ENCODE data around the gene ARHGEF12. TPM values are rescaled to one million over a fixed set of nuclear protein-coding genes. Genes with fewer than 3 reads are reported as not detected.
"Not testable (repeated sequence)": the region's sequence is repeated elsewhere in the genome, so short reads cannot be mapped to it uniquely, and the experiment has no call there.

ARHGEF12 gene
- polyA plus RNA-seq, 2 of the 4 experiments (the other 2 are of a cell fraction), result 16.7 to 27.2 TPM

DNA sequence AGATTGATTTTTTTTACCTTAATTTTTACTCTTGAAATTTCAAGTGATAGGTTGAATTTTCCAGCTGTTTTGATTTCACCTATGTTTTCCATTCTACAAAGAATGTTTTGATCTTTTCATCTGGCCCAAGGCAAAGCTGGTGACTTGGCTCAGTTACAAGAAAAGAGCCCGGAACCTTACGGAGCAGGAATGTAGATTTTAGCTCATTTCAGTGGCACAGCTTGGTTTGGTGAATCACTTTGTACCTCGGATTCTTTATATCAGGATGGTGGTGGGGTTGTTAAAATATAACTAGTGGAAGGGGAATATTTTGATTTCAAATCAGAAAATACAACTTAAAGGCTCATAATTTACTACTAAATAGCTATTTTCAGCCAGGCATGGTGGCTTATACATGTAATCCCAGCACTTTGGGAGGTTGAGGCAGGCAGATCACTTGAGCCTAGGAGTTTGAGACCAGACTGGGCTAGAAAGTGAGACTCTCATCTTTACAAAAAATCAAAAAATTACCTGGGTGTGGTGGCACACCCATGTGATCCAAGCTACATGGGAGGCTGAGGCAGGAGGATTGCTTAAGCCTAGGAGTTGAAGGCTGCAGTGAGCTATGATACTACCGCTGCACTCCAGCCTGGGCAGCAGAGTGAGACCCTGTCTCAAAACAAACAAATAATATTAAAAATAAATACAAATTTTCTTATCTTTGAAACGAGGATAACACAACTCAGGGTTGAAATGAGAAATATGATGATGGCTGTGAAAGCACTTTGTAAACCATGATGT lies 166.0 kb downstream of the ARHGEF12 start:
- ATAC-seq (no peak), DNase-seq (ENCODE audit: low read depth in 1 of 2, low spot score in 1 of 2) (no peak), FAIRE-seq (no peak)
- TF ChIP-seq FOXS1 (CRISPR knock-in tag; IDR thresholded peaks at IDR 0.05) (no peak), NR3C1 (IDR thresholded peaks at IDR 0.05) (no peak), RAD21 (conservative IDR thresholded peaks at IDR 0.05 in 1 of 2, IDR thresholded peaks at IDR 0.05 in 1 of 2) (no peak), RNF2 (IDR thresholded peaks at IDR 0.05; ENCODE audit: borderline replicate concordance, low read depth) (no peak), CBX2 (IDR thresholded peaks at IDR 0.05; ENCODE audit: borderline replicate concordance, low read depth) (no peak), EP300 (IDR thresholded peaks at IDR 0.05) (no peak), NPAS2 (CRISPR knock-in tag; IDR thresholded peaks at IDR 0.05; ENCODE audit: borderline replicate concordance) (no peak), KDM5A (IDR thresholded peaks at IDR 0.05) (no peak), JUNB (IDR thresholded peaks at IDR 0.05) (no peak), RFX5 (IDR thresholded peaks at IDR 0.05) (no peak), HOXB5 (CRISPR knock-in tag; IDR thresholded peaks at IDR 0.05) (no peak), SMC3 (IDR thresholded peaks at IDR 0.05) (no peak), HOXB13 (CRISPR knock-in tag; IDR thresholded peaks at IDR 0.05; ENCODE audit: low read depth) (no peak)
- TF ChIP-seq, protein P1, sequence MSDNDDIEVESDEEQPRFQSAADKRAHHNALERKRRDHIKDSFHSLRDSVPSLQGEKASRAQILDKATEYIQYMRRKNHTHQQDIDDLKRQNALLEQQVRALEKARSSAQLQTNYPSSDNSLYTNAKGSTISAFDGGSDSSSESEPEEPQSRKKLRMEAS (IDR thresholded peaks at IDR 0.05), result no peak
- TF ChIP-seq, protein P2, sequence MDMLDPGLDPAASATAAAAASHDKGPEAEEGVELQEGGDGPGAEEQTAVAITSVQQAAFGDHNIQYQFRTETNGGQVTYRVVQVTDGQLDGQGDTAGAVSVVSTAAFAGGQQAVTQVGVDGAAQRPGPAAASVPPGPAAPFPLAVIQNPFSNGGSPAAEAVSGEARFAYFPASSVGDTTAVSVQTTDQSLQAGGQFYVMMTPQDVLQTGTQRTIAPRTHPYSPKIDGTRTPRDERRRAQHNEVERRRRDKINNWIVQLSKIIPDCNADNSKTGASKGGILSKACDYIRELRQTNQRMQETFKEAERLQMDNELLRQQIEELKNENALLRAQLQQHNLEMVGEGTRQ (IDR thresholded peaks at IDR 0.05), result no peak
- TF ChIP-seq, protein P3, sequence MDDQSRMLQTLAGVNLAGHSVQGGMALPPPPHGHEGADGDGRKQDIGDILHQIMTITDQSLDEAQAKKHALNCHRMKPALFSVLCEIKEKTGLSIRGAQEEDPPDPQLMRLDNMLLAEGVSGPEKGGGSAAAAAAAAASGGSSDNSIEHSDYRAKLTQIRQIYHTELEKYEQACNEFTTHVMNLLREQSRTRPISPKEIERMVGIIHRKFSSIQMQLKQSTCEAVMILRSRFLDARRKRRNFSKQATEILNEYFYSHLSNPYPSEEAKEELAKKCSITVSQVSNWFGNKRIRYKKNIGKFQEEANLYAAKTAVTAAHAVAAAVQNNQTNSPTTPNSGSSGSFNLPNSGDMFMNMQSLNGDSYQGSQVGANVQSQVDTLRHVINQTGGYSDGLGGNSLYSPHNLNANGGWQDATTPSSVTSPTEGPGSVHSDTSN (IDR thresholded peaks at IDR 0.05), result no peak
- no peaks in the 10 kb centered on the region for H3K4me1 ChIP-seq
- WGBS (ENCODE audit: missing lambda C conversion rate), result 59% methylated on average over 5 of the region's 5 CpGs
- H3K27ac ChIP-seq, result no peak overlapping the region
- POLR2A ChIA-PET, result no interaction called here
- H3K9me3 ChIP-seq, result no peaks in the 10 kb centered on the region
- no peak overlapping the region for H3K4me3 ChIP-seq
- CTCF ChIA-PET, result interaction anchor here (1.0 to 2.7 kb wide), 4 partner anchors 9 to 693 kb away, joined by 3 to 18 read pairs (median 4); partner anchors contain the start of gene GRIK4
- no peak overlapping the region for H3K4me2 ChIP-seq

DNA sequence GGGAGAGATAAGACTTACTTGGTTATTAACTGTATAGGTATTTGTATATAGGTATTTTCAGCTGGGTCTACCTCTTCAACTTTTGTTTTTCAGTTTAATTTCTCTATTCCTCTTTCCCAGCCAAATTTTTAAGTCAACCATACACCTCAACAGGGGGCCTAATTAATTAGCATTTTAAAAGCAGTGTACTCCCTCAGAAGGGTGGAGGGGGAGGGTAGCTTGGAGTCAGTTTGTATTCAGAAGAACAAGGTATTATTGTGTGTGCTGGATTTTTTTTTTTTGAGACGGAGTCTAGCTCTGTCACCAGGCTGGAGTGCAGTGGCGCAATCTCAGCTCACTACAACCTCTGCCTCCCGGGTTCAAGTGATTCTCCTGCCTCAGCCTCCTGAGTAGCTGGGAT lies 167.3 kb downstream of the ARHGEF12 start:
- not testable (repeated sequence) for H3K4me3 ChIP-seq

DNA sequence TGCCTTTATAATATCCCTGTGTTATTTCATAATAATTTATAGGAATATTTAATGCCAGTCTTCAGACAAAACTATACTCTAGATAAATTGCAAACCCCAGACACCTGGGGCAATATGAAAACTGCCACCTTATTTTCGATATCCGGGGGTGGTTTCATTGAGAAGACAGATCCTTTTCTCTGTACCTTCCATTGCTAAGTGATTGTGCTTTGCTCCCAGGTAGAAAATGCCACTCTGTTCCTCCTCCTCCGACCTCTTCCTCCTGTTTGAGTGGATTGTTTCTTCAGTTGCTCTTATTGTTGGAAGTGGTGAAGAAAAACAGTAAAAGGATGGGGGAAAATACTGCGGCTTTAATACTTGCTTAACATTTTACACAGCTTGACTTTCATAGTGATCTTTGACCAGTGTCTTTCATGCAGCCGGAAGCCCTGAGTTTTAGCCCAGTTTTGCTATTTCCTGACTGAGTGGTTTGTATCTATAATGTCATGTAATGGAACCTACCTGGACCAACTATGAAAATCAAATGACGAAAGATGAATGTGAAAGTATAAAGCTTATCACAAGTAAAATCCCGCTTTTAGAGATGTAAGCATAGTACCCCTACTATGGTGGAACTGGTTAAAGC lies 169.7 kb downstream of the ARHGEF12 start:
- H3K4me1 ChIP-seq, result no peaks in the 10 kb centered on the region
- no peak overlapping the region for H3K4me2 ChIP-seq
- TF ChIP-seq FOSB (CRISPR knock-in tag; IDR thresholded peaks at IDR 0.05) (no peak), POLR2AphosphoS2 (conservative IDR thresholded peaks at IDR 0.05; ENCODE audit: low read length) (no peak), CHD2 (IDR thresholded peaks at IDR 0.05; ENCODE audit: low read length, partially characterized antibody) (no peak), CEBPB (IDR thresholded peaks at IDR 0.05) (no peak), RFX5 (IDR thresholded peaks at IDR 0.05) (no peak), CHD4 (IDR thresholded peaks at IDR 0.05; ENCODE audit: borderline replicate concordance) (no peak), ZNF302 (CRISPR knock-in tag; IDR thresholded peaks at IDR 0.05) (no peak), RARB (CRISPR knock-in tag; IDR thresholded peaks at IDR 0.05) (no peak)
- TF ChIP-seq, protein P4, sequence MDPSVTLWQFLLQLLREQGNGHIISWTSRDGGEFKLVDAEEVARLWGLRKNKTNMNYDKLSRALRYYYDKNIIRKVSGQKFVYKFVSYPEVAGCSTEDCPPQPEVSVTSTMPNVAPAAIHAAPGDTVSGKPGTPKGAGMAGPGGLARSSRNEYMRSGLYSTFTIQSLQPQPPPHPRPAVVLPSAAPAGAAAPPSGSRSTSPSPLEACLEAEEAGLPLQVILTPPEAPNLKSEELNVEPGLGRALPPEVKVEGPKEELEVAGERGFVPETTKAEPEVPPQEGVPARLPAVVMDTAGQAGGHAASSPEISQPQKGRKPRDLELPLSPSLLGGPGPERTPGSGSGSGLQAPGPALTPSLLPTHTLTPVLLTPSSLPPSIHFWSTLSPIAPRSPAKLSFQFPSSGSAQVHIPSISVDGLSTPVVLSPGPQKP (IDR thresholded peaks at IDR 0.05; ENCODE audit: low read depth, low read length), result no peak
- TF ChIP-seq, protein P1 (IDR thresholded peaks at IDR 0.05), result no peak
- H3K9me3 ChIP-seq, result no peaks in the 10 kb centered on the region
- ChIA-PET CTCF (interaction anchor here (0.6 to 2.4 kb wide), 4 partner anchors 13 to 179 kb away, joined by 3 to 6 read pairs (median 3); no protein-coding TSS in a partner anchor), POLR2A (no interaction called here)
- no peak overlapping the region for H3K27ac ChIP-seq
- no peak for ATAC-seq
- no peak for DNase-seq (ENCODE audit: low read depth in 1 of 2, low spot score in 1 of 2)
- no peak overlapping the region for H3K4me3 ChIP-seq
- no peak for FAIRE-seq
- WGBS (ENCODE audit: missing lambda C conversion rate), result 50% methylated on average over 7 of the region's 7 CpGs

More for the DNA sequence above, 167.3 kb downstream of the ARHGEF12 start:
- H3K4me1 ChIP-seq; FAIRE-seq; H3K27ac ChIP-seq; POLR2A ChIA-PET; H3K4me2 ChIP-seq; H3K9me3 ChIP-seq; DNase-seq (ENCODE audit: low read depth in 1 of 2, low spot score in 1 of 2); ATAC-seq: not testable (repeated sequence)
- 59% methylated on average over 3 of the region's 3 CpGs for WGBS (ENCODE audit: missing lambda C conversion rate)
- CTCF ChIA-PET, result interaction anchor here (2.4 kb wide), 1 partner anchor 181 kb away, joined by 6 read pairs; no protein-coding TSS in a partner anchor
